Ascending aorta (tissue), 2 donors: ENCODE measurements around the gene NDUFS8. TPM values are rescaled to one million over a fixed set of nuclear protein-coding genes. Genes with fewer than 3 reads are reported as not detected.

ENCODE experiments used
- DNase-seq, 2 donors: peaks; one replicate each; pipeline ENCODE4 v3.0.0-alpha.2; 2019; ENCODE audit warnings: low spot score in 2 of 2
- H3K27ac ChIP-seq, 2 donors: fragments of 200-600 bp; sonication (generic); one replicate each; pipeline ENCODE4 v1.5.1; 2016 to 2017; ENCODE audit warnings: mild to moderate bottlenecking in 1 of 2
- H3K27me3 ChIP-seq: fragments of 200-600 bp; sonication (generic); one replicate; pipeline ENCODE4 v1.5.1; 2017
- H3K36me3 ChIP-seq, 2 donors: fragments of 200-600 bp; sonication (generic); one replicate each; pipeline ENCODE4 v1.5.1; 2016
- H3K4me1 ChIP-seq, 2 donors: fragments of 200-600 bp; sonication (generic); one replicate each; pipeline ENCODE4 v1.5.1; 2016 to 2017; ENCODE audit warnings: mild to moderate bottlenecking in 1 of 2
- H3K4me3 ChIP-seq, 2 donors: fragments of 200-600 bp; sonication (generic); one replicate each; pipeline ENCODE4 v1.5.1; 2016 to 2017; ENCODE audit warnings: mild to moderate bottlenecking in 1 of 2
- H3K9me3 ChIP-seq, 2 donors: fragments of 200-600 bp; sonication (generic); one replicate each; pipeline ENCODE4 v1.5.1; 2016
- CTCF ChIP-seq, 3 experiments: fragments of 200-600 bp in 2 of 3; fragments of 450-650 bp in 1 of 3; sonication (generic) in 2 of 3; IDR thresholded peaks; one replicate each; pipeline ENCODE4 v1.5.1; 2016 to 2019; ENCODE audit warnings: antibody characterized with exemption in 3 of 3, mild to moderate bottlenecking in 1 of 3, moderate library complexity in 1 of 3
- intact Hi-C: fragments of 100-400 bp; cut with DNase I; formaldehyde crosslinking; loops from one replicate; pipeline ENCODE4 v1.15.1; 2023
- total RNA-seq: library from RNA; depleted of rRNA; stranded (reverse); fragments of >200 nt; gene quantifications from one replicate; pipeline ENCODE4 v1.1.0, GENCODE V29; 2016

NDUFS8 gene
- total RNA-seq, 1 donor from 2014 or later = 316 TPM

GRCh38 chr11:68032003-68032402 lies 1.5 kb downstream of the NDUFS8 start:
- TF ChIP-seq CTCF (IDR thresholded peaks at IDR 0.05) = no peak
- Histone ChIP-seq H3K27me3 (no peaks in the 10 kb centered on the region), H3K36me3 (peaks cover 18 to 22% of the 10 kb centered on the region in 2 donors), H3K9me3 (no peaks in the 10 kb centered on the region), H3K4me1 (peaks cover 9 to 20% of the 10 kb centered on the region in 2 donors), H3K27ac (no peak overlapping the region), H3K4me3 (peak overlapping the region; percentile 75 to 96)
- intact Hi-C loops = loop anchor here (10.0 kb wide), 2 partner anchors 227 to 433 kb away; partner anchors contain the start of gene PPP6R3
- DNase-seq = no peak

- Histone ChIP-seq H3K4me1 (peaks cover 16 to 29% of the 10 kb centered on the region in 2 donors), H3K4me3 (no peak overlapping the region), H3K27ac (peak overlapping the region in 1 of 2 donors; percentile 19)
Measured at GRCh38 chr11:68032997-68033707, 2.7 kb downstream of the NDUFS8 start.

GRCh38 chr11:68033708-68034045 lies 3.2 kb downstream of the NDUFS8 start:
- Histone ChIP-seq H3K9me3 (no peaks in the 10 kb centered on the region), H3K36me3 (peaks cover 18 to 22% of the 10 kb centered on the region in 2 donors), H3K4me3 (no peak overlapping the region), H3K27me3 (no peaks in the 10 kb centered on the region), H3K27ac (no peak overlapping the region), H3K4me1 (peaks cover 21 to 33% of the 10 kb centered on the region in 2 donors)
- no peak for DNase-seq
- no peak for TF ChIP-seq CTCF (IDR thresholded peaks at IDR 0.05)
- intact Hi-C loops = loop anchor here (10.0 kb wide), 2 partner anchors 229 to 431 kb away; partner anchors contain the start of gene PPP6R3

More at GRCh38 chr11:68032997-68033707, 2.7 kb downstream of the NDUFS8 start:
- Histone ChIP-seq H3K27me3 (no peaks in the 10 kb centered on the region), H3K9me3 (no peaks in the 10 kb centered on the region), H3K36me3 (peaks cover 18 to 22% of the 10 kb centered on the region in 2 donors)
- TF ChIP-seq CTCF (IDR thresholded peaks at IDR 0.05) = no peak
- intact Hi-C loops = loop anchor here (10.0 kb wide), 2 partner anchors 228 to 432 kb away; partner anchors contain the start of gene PPP6R3
- no peak for DNase-seq

- intact Hi-C loops = loop anchor here (10.0 kb wide), 2 partner anchors 231 to 429 kb away; partner anchors contain the start of gene PPP6R3
- DNase-seq = no peak
- H3K9me3 ChIP-seq = no peaks in the 10 kb centered on the region
- H3K27ac ChIP-seq = no peak overlapping the region
- no peak for TF ChIP-seq CTCF (IDR thresholded peaks at IDR 0.05)
- H3K36me3 ChIP-seq = peaks cover 18 to 22% of the 10 kb centered on the region in 2 donors
- H3K4me3 ChIP-seq = no peak overlapping the region
- peaks cover 23 to 36% of the 10 kb centered on the region in 2 donors for H3K4me1 ChIP-seq
- no peaks in the 10 kb centered on the region for H3K27me3 ChIP-seq
Measured at GRCh38 chr11:68035266-68035876, 4.9 kb downstream of the NDUFS8 start.

- no peak for TF ChIP-seq CTCF (IDR thresholded peaks at IDR 0.05)
- H3K27ac ChIP-seq = peak overlapping the region; percentile 90 to 91
- H3K4me3 ChIP-seq = no peak overlapping the region
- no peaks in the 10 kb centered on the region for H3K9me3 ChIP-seq
- H3K4me1 ChIP-seq = peaks cover 23 to 40% of the 10 kb centered on the region in 2 donors
- H3K27me3 ChIP-seq = no peaks in the 10 kb centered on the region
- peaks cover 19 to 22% of the 10 kb centered on the region in 2 donors for H3K36me3 ChIP-seq
- no peak for DNase-seq
- intact Hi-C loops = loop anchor here (10.0 kb wide), 2 partner anchors 231 to 429 kb away; partner anchors contain the start of gene PPP6R3
Measured at GRCh38 chr11:68036141-68036716, 5.7 kb downstream of the NDUFS8 start.
